WERI-Rb-1 (cell line): ENCODE measurements around the gene DISC1.
"Not testable (repeated sequence)": the region's sequence is repeated elsewhere in the genome, so short reads cannot be mapped to it uniquely, and the experiment has no call there.

ENCODE experiments used
- DNase-seq: peaks from one replicate; pipeline ENCODE4 v3.0.0-alpha.2; 2020
- H3K27ac ChIP-seq: fragments of 250-450 bp; sonication (Bioruptor Pico); 2 replicates; pipeline ENCODE4 v1.5.1; 2020; ENCODE audit warnings: mild to moderate bottlenecking, moderate library complexity
- H3K27me3 ChIP-seq: fragments of 250-450 bp; sonication (Bioruptor Pico); 2 replicates; pipeline ENCODE4 v1.5.1; 2021; ENCODE audit warnings: mild to moderate bottlenecking, low read depth, moderate library complexity; ENCODE audit not compliant: insufficient read depth, severe bottlenecking
- H3K36me3 ChIP-seq: fragments of 250-450 bp; sonication (Bioruptor Pico); 2 replicates; pipeline ENCODE4 v1.5.1; 2020; ENCODE audit warnings: mild to moderate bottlenecking, moderate library complexity
- H3K4me3 ChIP-seq: 2 replicates; pipeline ENCODE4 v1.5.1; 2011; ENCODE audit warnings: low read depth, mild to moderate bottlenecking, control low read depth, low read length
- H3K9me3 ChIP-seq: fragments of 250-450 bp; sonication (Bioruptor Pico); 2 replicates; pipeline ENCODE4 v1.5.1; 2021; ENCODE audit warnings: mild to moderate bottlenecking, moderate library complexity; ENCODE audit not compliant: severe bottlenecking
- TF ChIP-seq, protein P1 (sequence below): IDR thresholded peaks from 2 replicates; pipeline ENCODE4 v1.5.1; 2011; ENCODE audit warnings: low read depth, mild to moderate bottlenecking, control low read depth, inconsistent platforms, low read length

DISC1 gene

DNA sequence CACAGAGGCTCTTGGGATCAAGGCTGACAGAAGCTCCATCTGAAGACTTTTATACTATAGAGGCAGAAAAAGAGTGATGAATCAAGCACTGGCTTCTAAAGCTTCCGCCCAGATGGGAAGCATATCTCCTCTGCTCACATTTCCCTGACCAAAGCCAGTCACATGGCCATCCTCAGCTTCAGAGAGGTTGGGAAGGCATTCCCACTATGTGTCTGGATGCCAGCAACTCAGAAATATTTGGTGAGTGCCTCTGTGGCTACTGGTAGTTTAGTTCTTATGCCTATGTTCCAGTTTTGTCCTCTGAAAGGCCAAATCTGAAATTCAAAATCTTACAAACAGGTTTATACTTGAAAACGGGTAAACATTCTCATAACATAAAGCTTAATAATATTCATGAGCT lies 9.9 kb upstream of the DISC1 start:
- TF ChIP-seq, protein P1, sequence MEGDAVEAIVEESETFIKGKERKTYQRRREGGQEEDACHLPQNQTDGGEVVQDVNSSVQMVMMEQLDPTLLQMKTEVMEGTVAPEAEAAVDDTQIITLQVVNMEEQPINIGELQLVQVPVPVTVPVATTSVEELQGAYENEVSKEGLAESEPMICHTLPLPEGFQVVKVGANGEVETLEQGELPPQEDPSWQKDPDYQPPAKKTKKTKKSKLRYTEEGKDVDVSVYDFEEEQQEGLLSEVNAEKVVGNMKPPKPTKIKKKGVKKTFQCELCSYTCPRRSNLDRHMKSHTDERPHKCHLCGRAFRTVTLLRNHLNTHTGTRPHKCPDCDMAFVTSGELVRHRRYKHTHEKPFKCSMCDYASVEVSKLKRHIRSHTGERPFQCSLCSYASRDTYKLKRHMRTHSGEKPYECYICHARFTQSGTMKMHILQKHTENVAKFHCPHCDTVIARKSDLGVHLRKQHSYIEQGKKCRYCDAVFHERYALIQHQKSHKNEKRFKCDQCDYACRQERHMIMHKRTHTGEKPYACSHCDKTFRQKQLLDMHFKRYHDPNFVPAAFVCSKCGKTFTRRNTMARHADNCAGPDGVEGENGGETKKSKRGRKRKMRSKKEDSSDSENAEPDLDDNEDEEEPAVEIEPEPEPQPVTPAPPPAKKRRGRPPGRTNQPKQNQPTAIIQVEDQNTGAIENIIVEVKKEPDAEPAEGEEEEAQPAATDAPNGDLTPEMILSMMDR = no peak
- Histone ChIP-seq H3K4me3 (no peak overlapping the region), H3K27me3 (no peaks in the 10 kb centered on the region), H3K9me3 (no peaks in the 10 kb centered on the region), H3K36me3 (no peaks in the 10 kb centered on the region), H3K27ac (no peak overlapping the region)
- no peak for DNase-seq

DNA sequence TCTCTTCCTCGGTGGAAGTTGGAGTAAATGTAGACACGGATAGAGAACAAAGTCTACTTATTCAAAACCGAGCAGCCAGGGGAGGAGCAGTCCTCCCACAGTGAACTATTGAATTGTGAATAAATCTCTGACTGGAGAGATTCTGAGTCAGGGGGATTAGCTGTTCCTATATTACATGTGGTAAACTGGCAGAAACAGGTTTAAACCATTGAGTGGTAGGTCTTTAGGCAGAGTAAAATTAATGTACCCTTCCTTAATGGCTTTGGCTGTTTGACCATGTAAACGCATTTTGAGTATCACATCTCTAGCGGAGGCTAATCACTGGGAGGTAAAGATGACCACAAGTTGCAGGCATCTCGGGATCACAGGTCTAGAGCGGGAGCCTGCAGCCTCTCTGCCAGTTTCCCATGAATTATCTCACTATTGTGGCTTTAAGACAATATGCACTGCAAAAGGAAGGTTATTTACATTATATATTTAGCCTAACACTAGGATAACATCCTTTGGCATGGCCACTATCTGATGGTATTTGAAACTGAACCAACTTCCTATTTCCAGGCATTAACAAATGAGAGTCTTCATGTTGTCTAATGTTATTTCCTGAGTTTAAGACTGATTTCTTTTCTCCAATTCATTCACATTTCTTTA lies 7.9 kb upstream of the DISC1 start:
- TF ChIP-seq, protein P1 = no peak
- DNase-seq = no peak
- Histone ChIP-seq H3K4me3 (no peak overlapping the region), H3K9me3 (no peaks in the 10 kb centered on the region), H3K27ac (no peak overlapping the region), H3K36me3 (no peaks in the 10 kb centered on the region), H3K27me3 (no peaks in the 10 kb centered on the region)

DNA sequence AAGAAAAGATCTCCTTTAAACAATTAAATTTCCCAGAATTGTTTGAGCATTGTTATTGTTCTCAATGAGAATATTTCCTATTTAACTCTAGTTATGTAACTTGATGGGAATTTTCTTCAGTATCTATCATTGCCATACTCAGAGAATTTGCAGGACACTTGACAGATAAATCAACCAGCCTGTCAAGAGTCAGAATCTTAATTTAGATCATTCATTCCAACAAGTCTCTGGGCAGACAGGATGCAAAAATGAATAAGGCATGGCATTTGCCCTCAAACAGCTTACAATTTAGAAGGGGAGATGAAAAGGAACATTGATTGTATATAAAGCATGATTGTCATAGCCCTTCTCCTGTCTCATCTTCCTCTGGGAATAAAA lies 7.3 kb upstream of the DISC1 start:
- TF ChIP-seq, protein P1 = no peak
- Histone ChIP-seq H3K36me3 (no peaks in the 10 kb centered on the region), H3K9me3 (no peaks in the 10 kb centered on the region), H3K27ac (no peak overlapping the region), H3K4me3 (no peak overlapping the region), H3K27me3 (no peaks in the 10 kb centered on the region)
- no peak for DNase-seq

DNA sequence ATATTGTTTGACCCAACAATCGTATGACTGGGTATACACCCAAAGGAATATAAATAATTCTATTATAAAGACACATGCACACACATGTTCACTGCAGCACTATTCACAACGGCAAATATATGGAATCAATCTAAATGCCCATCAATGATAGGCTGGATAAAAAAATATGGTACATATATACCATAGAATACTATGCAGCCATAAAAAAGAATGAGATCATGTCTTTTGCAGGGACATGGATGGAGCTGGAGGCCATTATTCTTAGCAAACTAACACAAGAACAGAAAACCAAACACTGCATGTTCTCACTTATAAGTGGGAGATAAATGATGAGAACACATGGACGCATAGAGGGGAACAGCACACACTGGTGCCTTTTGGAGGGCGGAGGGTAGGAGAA lies 1.5 kb upstream of the DISC1 start:
- not testable (repeated sequence) for DNase-seq

DNA sequence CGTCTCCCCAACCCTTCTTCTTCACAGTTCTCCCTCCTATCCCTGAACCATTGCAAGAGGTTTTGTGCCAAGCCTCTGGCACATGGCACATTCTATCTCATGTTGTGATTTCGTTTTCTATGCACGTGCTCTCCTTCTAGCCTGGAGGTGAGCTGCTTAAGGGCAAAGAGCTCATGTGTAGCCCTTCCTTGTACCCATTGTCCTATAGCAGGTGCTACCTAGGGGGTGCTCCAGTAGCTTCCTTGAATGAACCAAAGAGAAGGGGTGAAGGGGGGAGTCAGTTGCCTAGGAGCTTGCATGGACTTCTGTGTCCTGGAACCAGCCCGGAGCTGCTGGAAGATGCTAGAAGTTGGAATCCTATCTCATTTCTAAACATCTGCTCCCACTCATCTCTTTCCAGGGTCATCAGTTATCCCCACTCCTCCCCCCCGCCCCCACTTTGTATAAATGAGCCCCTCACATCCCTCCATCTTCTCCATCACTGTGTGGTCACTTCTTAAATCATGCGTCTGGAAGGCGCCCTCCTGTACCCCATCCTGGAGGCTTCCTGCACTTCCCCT lies 535 bp upstream of the DISC1 start:
- no peak overlapping the region for H3K27ac ChIP-seq
- H3K9me3 ChIP-seq = no peaks in the 10 kb centered on the region
- TF ChIP-seq, protein P1 = no peak
- no peak for DNase-seq
- no peak overlapping the region for H3K4me3 ChIP-seq
- H3K27me3 ChIP-seq = no peaks in the 10 kb centered on the region
- H3K36me3 ChIP-seq = no peaks in the 10 kb centered on the region

More for the DNA sequence above, 1.5 kb upstream of the DISC1 start:
- not testable (repeated sequence) for H3K9me3 ChIP-seq, H3K27me3 ChIP-seq, H3K4me3 ChIP-seq, H3K36me3 ChIP-seq, H3K27ac ChIP-seq

DNA sequence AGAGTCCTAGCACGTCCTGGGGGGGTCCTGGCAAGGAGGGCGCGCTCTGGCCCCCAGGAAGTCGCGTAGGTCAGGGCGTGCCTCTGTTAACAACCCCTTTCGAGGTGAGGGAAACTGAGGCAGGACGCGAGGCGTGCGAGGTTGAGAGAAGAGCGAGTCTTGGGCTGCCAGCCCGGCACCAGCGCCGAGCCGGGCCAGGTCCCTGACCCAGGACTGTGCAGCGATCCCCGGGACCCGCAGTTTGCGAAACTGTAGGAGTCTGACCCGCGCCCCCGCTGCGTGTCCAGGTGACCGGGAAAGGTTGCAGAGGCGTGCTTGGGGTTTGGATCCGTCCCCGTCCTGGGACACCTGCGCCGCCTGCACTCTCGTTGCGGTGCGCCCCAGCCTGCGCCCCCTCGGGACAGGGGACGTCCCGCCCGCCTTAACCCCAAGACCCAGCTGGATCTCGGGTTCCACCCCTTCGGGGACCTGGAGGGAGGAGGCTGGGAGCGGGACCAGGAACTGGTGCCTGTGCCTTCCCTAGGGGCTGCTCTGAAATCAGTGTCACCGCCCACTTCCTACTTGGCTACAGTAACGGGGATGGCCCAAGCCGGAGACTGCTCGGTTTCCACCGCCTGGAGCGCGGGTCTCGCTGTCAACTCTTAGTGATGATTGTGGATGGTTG lies 493 bp downstream of the DISC1 start:
- TF ChIP-seq, protein P1 = no peak
- no peak for DNase-seq
- Histone ChIP-seq H3K27ac (no peak overlapping the region), H3K27me3 (no peaks in the 10 kb centered on the region), H3K9me3 (no peaks in the 10 kb centered on the region), H3K4me3 (no peak overlapping the region), H3K36me3 (no peaks in the 10 kb centered on the region)
